Hematopoietic multipotent progenitor cell treated with erythropoietin and hydrocortisone succinate and interleukin-3 and kit ligand, for 6 days (in vitro differentiated cells): ENCODE data around the gene PSENEN.
A peak's percentile ranks its signal among the peaks of the same experiment; 100 is the strongest.
"Not testable (repeated sequence)": the region's sequence is repeated elsewhere in the genome, so short reads cannot be mapped to it uniquely, and the experiment has no call there.

Experiments
- DNase-seq: peaks from one replicate; pipeline ENCODE4 v3.0.0-alpha.2; 2015

PSENEN gene

GRCh38 chr19:35753634-35754369, 8.4 kb downstream of the PSENEN start:
- no peak for DNase-seq

GRCh38 chr19:35754370-35755130, 9.1 kb downstream of the PSENEN start:
- no peak for DNase-seq

- no peak for DNase-seq
Observed at GRCh38 chr19:35755131-35755549, 9.7 kb downstream of the PSENEN start.

- DNase-seq = peak; percentile 61
Observed at GRCh38 chr19:35755550-35756376, 10.3 kb downstream of the PSENEN start.

- DNase-seq = peak; percentile 46
Observed at GRCh38 chr19:35756377-35757230, 11.2 kb downstream of the PSENEN start, which contains the start of gene HSPB6. Gene HSPB6, minus strand, starts transcription at chr19:35757029. Its CDS starts 21 bp downstream, at chr19:35757008.

GRCh38 chr19:35757231-35757748, 11.8 kb downstream of the PSENEN start:
- peak; percentile 67 for DNase-seq

- peak; percentile 99 for DNase-seq
Observed at GRCh38 chr19:35757749-35758608, 12.5 kb downstream of the PSENEN start, which contains the start of gene PROSER3. Gene PROSER3, plus strand, starts transcription at chr19:35758176. Its CDS starts 40 bp downstream, at chr19:35758216.

- no peak for DNase-seq
Observed at GRCh38 chr19:35759697-35760096, 14.2 kb downstream of the PSENEN start.

- DNase-seq = no peak
Observed at GRCh38 chr19:35760711-35761349, 15.4 kb downstream of the PSENEN start.

- DNase-seq = no peak
Observed at GRCh38 chr19:35764432-35765315, 19.2 kb downstream of the PSENEN start.

- DNase-seq = no peak
Observed at GRCh38 chr19:35766571-35767104, 21.2 kb downstream of the PSENEN start.

- DNase-seq = no peak
Observed at GRCh38 chr19:35767288-35768081, 22.0 kb downstream of the PSENEN start.

- DNase-seq = no peak
Observed at GRCh38 chr19:35768082-35768421, 22.6 kb downstream of the PSENEN start.

- not testable (repeated sequence) for DNase-seq
Observed at GRCh38 chr19:35772362-35772761, 26.9 kb downstream of the PSENEN start.

- no peak for DNase-seq
Observed at GRCh38 chr19:35773020-35773806, 27.8 kb downstream of the PSENEN start.

GRCh38 chr19:35774274-35775045, 29.0 kb downstream of the PSENEN start:
- DNase-seq = no peak

GRCh38 chr19:35775046-35775297, 29.5 kb downstream of the PSENEN start:
- no peak for DNase-seq
